Suprapubic skin (tissue), 4 donors: ENCODE results near the gene REEP2. TPM values are rescaled to one million over a fixed set of nuclear protein-coding genes. Genes with fewer than 3 reads are reported as not detected.

Source experiments
- DNase-seq, 2 donors: peaks; one replicate each; pipeline ENCODE4 v3.0.0-alpha.2; 2019; ENCODE audit warnings: low spot score in 2 of 2
- H3K27ac ChIP-seq: fragments of 200-600 bp; sonication (generic); one replicate; pipeline ENCODE4 v1.5.1; 2019
- H3K27me3 ChIP-seq: fragments of 200-600 bp; sonication (generic); one replicate; pipeline ENCODE4 v1.5.1; 2019
- H3K36me3 ChIP-seq: fragments of 200-600 bp; sonication (generic); one replicate; pipeline ENCODE4 v1.5.1; 2019
- H3K4me1 ChIP-seq: fragments of 200-600 bp; sonication (generic); one replicate; pipeline ENCODE4 v1.5.1; 2019
- H3K4me3 ChIP-seq: fragments of 200-600 bp; sonication (generic); one replicate; pipeline ENCODE4 v1.5.1; 2019; ENCODE audit warnings: mild to moderate bottlenecking
- H3K9me3 ChIP-seq: fragments of 200-600 bp; sonication (generic); one replicate; pipeline ENCODE4 v1.5.1; 2019
- CTCF ChIP-seq, 2 donors: fragments of 200-600 bp in 1 of 2; fragments of 450-650 bp in 1 of 2; sonication (generic) in 1 of 2; IDR thresholded peaks; one replicate each; pipeline ENCODE4 v1.5.1; 2016 to 2019; ENCODE audit warnings: antibody characterized with exemption in 2 of 2, mild to moderate bottlenecking in 1 of 2, moderate library complexity in 1 of 2
- EP300 ChIP-seq: sonication (generic); formaldehyde crosslinking; IDR thresholded peaks from one replicate; pipeline ENCODE4 v1.6.1; 2017; ENCODE audit warnings: antibody characterized with exemption
- POLR2A ChIP-seq, 2 donors: fragments of 450-650 bp; IDR thresholded peaks; one replicate each; pipeline ENCODE4 v1.6.1; 2017; ENCODE audit warnings: antibody characterized with exemption in 2 of 2, mild to moderate bottlenecking in 2 of 2, moderate library complexity in 2 of 2
- POLR2AphosphoS5 ChIP-seq, 3 donors: sonication (generic); formaldehyde crosslinking; IDR thresholded peaks; one replicate each; pipeline ENCODE4 v1.6.1; 2017; ENCODE audit warnings: antibody characterized with exemption in 3 of 3
- WGBS: methylation state at CpG from one replicate; pipeline ENCODE4 v1.1.5; 2018; 5-methylcytosine and 5-hydroxymethylcytosine counted together
- total RNA-seq, 4 donors: library from RNA; depleted of rRNA; stranded (reverse); fragments of >200 nt; gene quantifications; one replicate each; pipeline ENCODE4 v1.1.0, GENCODE V29; 2016

REEP2 gene
- total RNA-seq, 4 donors from 2014 or later = 1.5 to 2.6 (median 1.8) TPM

DNA sequence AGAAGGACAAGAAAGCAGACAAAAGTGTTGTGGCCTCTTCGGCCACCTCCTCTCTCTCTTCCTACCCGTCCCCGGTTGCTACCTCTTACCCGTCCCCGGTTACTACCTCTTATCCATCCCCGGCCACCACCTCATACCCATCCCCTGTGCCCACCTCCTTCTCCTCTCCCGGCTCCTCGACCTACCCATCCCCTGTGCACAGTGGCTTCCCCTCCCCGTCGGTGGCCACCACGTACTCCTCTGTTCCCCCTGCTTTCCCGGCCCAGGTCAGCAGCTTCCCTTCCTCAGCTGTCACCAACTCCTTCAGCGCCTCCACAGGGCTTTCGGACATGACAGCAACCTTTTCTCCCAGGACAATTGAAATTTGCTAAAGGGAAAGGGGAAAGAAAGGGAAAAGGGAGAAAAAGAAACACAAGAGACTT, 28.9 kb downstream of the REEP2 start:
- DNase-seq = no peak
- 86% methylated on average over 14 of the region's 14 CpGs for WGBS
- H3K4me3 ChIP-seq = peak overlapping the region; percentile 87
- no peaks in the 10 kb centered on the region for H3K9me3 ChIP-seq
- no peaks in the 10 kb centered on the region for H3K27me3 ChIP-seq
- H3K4me1 ChIP-seq = peaks cover 69% of the 10 kb centered on the region
- no peak overlapping the region for H3K27ac ChIP-seq
- peaks cover 15% of the 10 kb centered on the region for H3K36me3 ChIP-seq
- TF ChIP-seq CTCF (IDR thresholded peaks at IDR 0.05) (no peak), EP300 (no peak), POLR2AphosphoS5 (IDR thresholded peaks at IDR 0.05) (no peak), POLR2A (IDR thresholded peaks at IDR 0.05) (no peak)

DNA sequence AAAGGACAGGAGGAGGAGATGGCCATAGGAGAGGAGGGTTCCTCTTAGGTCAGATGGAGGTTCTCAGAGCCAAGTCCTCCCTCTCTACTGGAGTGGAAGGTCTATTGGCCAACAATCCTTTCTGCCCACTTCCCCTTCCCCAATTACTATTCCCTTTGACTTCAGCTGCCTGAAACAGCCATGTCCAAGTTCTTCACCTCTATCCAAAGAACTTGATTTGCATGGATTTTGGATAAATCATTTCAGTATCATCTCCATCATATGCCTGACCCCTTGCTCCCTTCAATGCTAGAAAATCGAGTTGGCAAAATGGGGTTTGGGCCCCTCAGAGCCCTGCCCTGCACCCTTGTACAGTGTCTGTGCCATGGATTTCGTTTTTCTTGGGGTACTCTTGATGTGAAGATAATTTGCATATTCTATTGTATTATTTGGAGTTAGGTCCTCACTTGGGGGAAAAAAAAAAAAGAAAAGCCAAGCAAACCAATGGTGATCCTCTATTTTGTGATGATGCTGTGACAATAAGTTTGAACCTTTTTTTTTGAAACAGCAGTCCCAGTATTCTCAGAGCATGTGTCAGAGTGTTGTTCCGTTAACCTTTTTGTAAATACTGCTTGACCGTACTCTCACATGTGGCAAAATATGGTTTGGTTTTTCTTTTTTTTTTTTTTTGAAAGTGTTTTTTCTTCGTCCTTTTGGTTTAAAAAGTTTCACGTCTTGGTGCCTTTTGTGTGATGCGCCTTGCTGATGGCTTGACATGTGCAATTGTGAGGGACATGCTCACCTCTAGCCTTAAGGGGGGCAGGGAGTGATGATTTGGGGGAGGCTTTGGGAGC, 29.5 kb downstream of the REEP2 start:
- Histone ChIP-seq H3K4me3 (peak overlapping the region; percentile 87), H3K36me3 (peaks cover 15% of the 10 kb centered on the region), H3K27me3 (no peaks in the 10 kb centered on the region), H3K27ac (no peak overlapping the region), H3K9me3 (no peaks in the 10 kb centered on the region), H3K4me1 (peaks cover 63% of the 10 kb centered on the region)
- no peak for DNase-seq
- 86% methylated on average over 7 of the region's 7 CpGs for WGBS
- TF ChIP-seq CTCF (IDR thresholded peaks at IDR 0.05) (no peak), EP300 (no peak), POLR2AphosphoS5 (IDR thresholded peaks at IDR 0.05) (no peak), POLR2A (IDR thresholded peaks at IDR 0.05) (no peak)

DNA sequence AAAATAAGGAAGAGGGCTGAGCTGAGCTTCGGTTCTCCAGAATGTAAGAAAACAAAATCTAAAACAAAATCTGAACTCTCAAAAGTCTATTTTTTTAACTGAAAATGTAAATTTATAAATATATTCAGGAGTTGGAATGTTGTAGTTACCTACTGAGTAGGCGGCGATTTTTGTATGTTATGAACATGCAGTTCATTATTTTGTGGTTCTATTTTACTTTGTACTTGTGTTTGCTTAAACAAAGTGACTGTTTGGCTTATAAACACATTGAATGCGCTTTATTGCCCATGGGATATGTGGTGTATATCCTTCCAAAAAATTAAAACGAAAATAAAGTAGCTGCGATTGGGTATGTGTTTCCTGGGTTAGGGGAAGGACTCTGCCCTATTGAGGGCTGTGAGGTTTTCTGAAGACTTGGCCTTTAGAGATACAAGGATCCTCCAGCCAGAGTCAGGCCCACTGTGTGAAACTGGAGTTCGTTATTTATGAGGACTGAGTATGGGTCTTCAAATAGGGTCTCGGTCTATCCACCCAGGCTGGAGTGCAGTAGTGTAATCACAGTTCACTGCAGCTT, 30.2 kb downstream of the REEP2 start:
- peaks cover 58% of the 10 kb centered on the region for H3K4me1 ChIP-seq
- no peaks in the 10 kb centered on the region for H3K27me3 ChIP-seq
- H3K27ac ChIP-seq = no peak overlapping the region
- WGBS = 79% methylated on average over 8 of the region's 8 CpGs
- H3K36me3 ChIP-seq = peaks cover 15% of the 10 kb centered on the region
- H3K9me3 ChIP-seq = no peaks in the 10 kb centered on the region
- no peak for TF ChIP-seq POLR2AphosphoS5 (IDR thresholded peaks at IDR 0.05)
- no peak for TF ChIP-seq POLR2A (IDR thresholded peaks at IDR 0.05)
- no peak for TF ChIP-seq EP300
- TF ChIP-seq CTCF (IDR thresholded peaks at IDR 0.05) = no peak
- H3K4me3 ChIP-seq = no peak overlapping the region
- DNase-seq = no peak

- Histone ChIP-seq H3K27ac (peak overlapping the region; percentile 31), H3K4me1 (peaks cover 58% of the 10 kb centered on the region), H3K4me3 (no peak overlapping the region), H3K27me3 (no peaks in the 10 kb centered on the region), H3K36me3 (peaks cover 15% of the 10 kb centered on the region), H3K9me3 (no peaks in the 10 kb centered on the region)
- 57% methylated on average over 8 of the region's 8 CpGs for WGBS
- TF ChIP-seq POLR2AphosphoS5 (IDR thresholded peaks at IDR 0.05) = no peak
- TF ChIP-seq EP300 = no peak
- TF ChIP-seq CTCF (IDR thresholded peaks at IDR 0.05) = no peak
- no peak for TF ChIP-seq POLR2A (IDR thresholded peaks at IDR 0.05)
- no peak for DNase-seq
Measured at GRCh38 chr5:138469540-138470321, 30.9 kb downstream of the REEP2 start.
